HG02870 (cell line): ENCODE data around the gene CDH4.

Experiments
- ATAC-seq: cut with Tn5 transposase; IDR thresholded peaks from one replicate; pipeline ENCODE4 v1.9.1; 2021; ENCODE audit warnings: mild to moderate bottlenecking, moderate library complexity; ENCODE audit not compliant: unreplicated experiment

CDH4 gene

GRCh38 chr20:61508301-61509096, 256.4 kb downstream of the CDH4 start:
- no peak for ATAC-seq

- ATAC-seq = no peak
Measured at GRCh38 chr20:61510778-61511330, 258.8 kb downstream of the CDH4 start.

- no peak for ATAC-seq
Measured at GRCh38 chr20:61512475-61512874, 260.4 kb downstream of the CDH4 start.

- ATAC-seq = no peak
Measured at GRCh38 chr20:61513124-61514017, 261.3 kb downstream of the CDH4 start.

GRCh38 chr20:61514018-61514365, 261.9 kb downstream of the CDH4 start:
- ATAC-seq = no peak

GRCh38 chr20:61514396-61514795, 262.3 kb downstream of the CDH4 start:
- no peak for ATAC-seq

GRCh38 chr20:61514805-61515505, 262.9 kb downstream of the CDH4 start:
- ATAC-seq = no peak

- ATAC-seq = no peak
Measured at GRCh38 chr20:61515922-61516321, 263.9 kb downstream of the CDH4 start.

GRCh38 chr20:61516346-61517208, 264.5 kb downstream of the CDH4 start:
- no peak for ATAC-seq

- ATAC-seq = no peak
Measured at GRCh38 chr20:61517419-61517818, 265.4 kb downstream of the CDH4 start.

GRCh38 chr20:61518424-61518951, 266.4 kb downstream of the CDH4 start:
- ATAC-seq = no peak

GRCh38 chr20:61519488-61519887, 267.4 kb downstream of the CDH4 start:
- no peak for ATAC-seq

GRCh38 chr20:61520076-61520892, 268.2 kb downstream of the CDH4 start:
- no peak for ATAC-seq

- ATAC-seq = no peak
Measured at GRCh38 chr20:61520893-61521460, 268.9 kb downstream of the CDH4 start.

GRCh38 chr20:61521687-61522420, 269.8 kb downstream of the CDH4 start:
- ATAC-seq = no peak

- ATAC-seq = no peak
Measured at GRCh38 chr20:61522498-61523090, 270.5 kb downstream of the CDH4 start.

- ATAC-seq = no peak
Measured at GRCh38 chr20:61523145-61523544, 271.1 kb downstream of the CDH4 start.
